Measurements from ENCODE around the gene MYO16. TPM values are rescaled to one million over a fixed set of nuclear protein-coding genes. Genes with fewer than 3 reads are reported as not detected.

Gene MYO16
- total and polyA plus RNA-seq, 8 donors = 0.03 to 0.47 (median 0.16) TPM

GRCh38 chr13:108807841-108808240, 178.4 kb downstream of the MYO16 start:
- no peaks in the 10 kb centered on the region for H3K36me3 ChIP-seq
- no peak for ATAC-seq
- no peaks in the 10 kb centered on the region for H3K27me3 ChIP-seq
- no peak for FAIRE-seq
- no peak overlapping the region for H3K27ac ChIP-seq
- H3K4me1 ChIP-seq = no peaks in the 10 kb centered on the region
- H3K4me3 ChIP-seq = no peak overlapping the region
- no peak for TF ChIP-seq CTCF (IDR thresholded peaks at IDR 0.05)
- no peak for DNase-seq
- no peaks in the 10 kb centered on the region for H3K9me3 ChIP-seq
- intact Hi-C loops (cut with DNase I) = no loop called here

- WGBS, 2 donors = 63 to 70% methylated on average over 5 of the region's 5 CpGs
- ATAC-seq (no peak), DNase-seq (no peak), FAIRE-seq (no peak)
- Histone ChIP-seq H3K4me3 (no peak overlapping the region), H3K36me3 (no peaks in the 10 kb centered on the region), H3K27ac (no peak overlapping the region), H3K4me1 (no peaks in the 10 kb centered on the region), H3K9me3 (no peaks in the 10 kb centered on the region), H3K27me3 (no peaks in the 10 kb centered on the region)
- no peak for TF ChIP-seq CTCF (IDR thresholded peaks at IDR 0.05)
- intact Hi-C loops (cut with DNase I) = no loop called here
These were observed 182.8 kb downstream of the MYO16 start for GRCh38 chr13:108812165-108812564.

GRCh38 chr13:108812661-108813060, 183.2 kb downstream of the MYO16 start:
- FAIRE-seq (no peak), DNase-seq (no peak), ATAC-seq (no peak)
- H3K27ac ChIP-seq = peak overlapping the region in 1 of 4 donors; percentile 1
- intact Hi-C loops (cut with DNase I) = no loop called here
- H3K4me3 ChIP-seq = no peak overlapping the region
- H3K27me3 ChIP-seq = no peaks in the 10 kb centered on the region
- TF ChIP-seq CTCF (IDR thresholded peaks at IDR 0.05) = no peak
- WGBS, 2 donors = 69 to 76% methylated on average over 2 of the region's 2 CpGs
- H3K9me3 ChIP-seq = no peaks in the 10 kb centered on the region
- H3K36me3 ChIP-seq = no peaks in the 10 kb centered on the region
- no peaks in the 10 kb centered on the region for H3K4me1 ChIP-seq

DNA sequence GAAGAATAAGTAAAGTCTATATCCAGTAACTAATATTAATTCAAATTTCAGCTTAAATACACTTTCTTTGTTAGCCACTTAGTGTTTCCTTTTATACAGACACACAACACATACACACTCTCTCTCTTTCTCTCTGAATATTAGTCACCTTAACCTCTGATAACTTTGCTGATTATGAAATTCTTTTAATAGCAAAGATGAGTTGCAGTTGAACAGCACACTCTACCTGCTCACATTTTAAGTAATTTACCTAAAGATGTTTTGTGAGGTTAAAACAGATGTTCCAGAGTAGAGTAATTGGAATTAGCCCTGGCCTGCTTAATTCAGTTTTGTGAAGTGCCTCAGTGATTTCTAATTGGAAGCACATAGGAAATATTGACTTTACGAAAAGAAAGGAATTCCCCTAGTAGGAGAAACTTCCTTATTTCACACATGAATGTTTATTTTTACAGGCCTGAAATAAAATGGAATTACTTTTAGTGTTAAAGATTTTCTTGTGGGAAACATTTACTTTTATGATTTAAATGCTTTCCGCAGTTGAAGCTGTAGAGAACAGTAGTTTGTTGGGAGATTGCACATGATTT, 184.3 kb downstream of the MYO16 start:
- TF ChIP-seq CTCF (IDR thresholded peaks at IDR 0.05) = no peak
- intact Hi-C loops (cut with DNase I) = no loop called here
- H3K4me3 ChIP-seq = no peak overlapping the region
- H3K27me3 ChIP-seq = no peaks in the 10 kb centered on the region
- 64 to 67% methylated on average over 2 of the region's 2 CpGs for WGBS, 2 donors
- no peaks in the 10 kb centered on the region for H3K9me3 ChIP-seq
- H3K27ac ChIP-seq = peak overlapping the region in 2 of 4 donors; percentile 1 to 20
- DNase-seq (no peak), FAIRE-seq (no peak), ATAC-seq (peak in 2 of 4 donors; percentile 16 to 66)
- no peaks in the 10 kb centered on the region for H3K36me3 ChIP-seq
- H3K4me1 ChIP-seq = no peaks in the 10 kb centered on the region

GRCh38 chr13:108816375-108816774, 187.0 kb downstream of the MYO16 start:
- H3K4me1 ChIP-seq = no peaks in the 10 kb centered on the region
- 34 to 42% methylated on average over 8 of the region's 8 CpGs for WGBS, 2 donors
- DNase-seq (no peak), ATAC-seq (peak; percentile 43 to 69 (median 66)), FAIRE-seq (no peak)
- no peak overlapping the region for H3K4me3 ChIP-seq
- H3K27me3 ChIP-seq = no peaks in the 10 kb centered on the region
- H3K36me3 ChIP-seq = no peaks in the 10 kb centered on the region
- no peak for TF ChIP-seq CTCF (IDR thresholded peaks at IDR 0.05)
- peak overlapping the region in 1 of 4 donors; percentile 37 for H3K27ac ChIP-seq
- intact Hi-C loops (cut with DNase I) = no loop called here
- H3K9me3 ChIP-seq = no peaks in the 10 kb centered on the region
